AG08396 (cell line): ENCODE data around the gene SUPT5H.

ENCODE experiments used
- DNase-seq: peaks from one replicate; pipeline ENCODE4 v3.0.0; 2012; ENCODE audit warnings: low spot score, mixed read lengths

The SUPT5H gene

DNA sequence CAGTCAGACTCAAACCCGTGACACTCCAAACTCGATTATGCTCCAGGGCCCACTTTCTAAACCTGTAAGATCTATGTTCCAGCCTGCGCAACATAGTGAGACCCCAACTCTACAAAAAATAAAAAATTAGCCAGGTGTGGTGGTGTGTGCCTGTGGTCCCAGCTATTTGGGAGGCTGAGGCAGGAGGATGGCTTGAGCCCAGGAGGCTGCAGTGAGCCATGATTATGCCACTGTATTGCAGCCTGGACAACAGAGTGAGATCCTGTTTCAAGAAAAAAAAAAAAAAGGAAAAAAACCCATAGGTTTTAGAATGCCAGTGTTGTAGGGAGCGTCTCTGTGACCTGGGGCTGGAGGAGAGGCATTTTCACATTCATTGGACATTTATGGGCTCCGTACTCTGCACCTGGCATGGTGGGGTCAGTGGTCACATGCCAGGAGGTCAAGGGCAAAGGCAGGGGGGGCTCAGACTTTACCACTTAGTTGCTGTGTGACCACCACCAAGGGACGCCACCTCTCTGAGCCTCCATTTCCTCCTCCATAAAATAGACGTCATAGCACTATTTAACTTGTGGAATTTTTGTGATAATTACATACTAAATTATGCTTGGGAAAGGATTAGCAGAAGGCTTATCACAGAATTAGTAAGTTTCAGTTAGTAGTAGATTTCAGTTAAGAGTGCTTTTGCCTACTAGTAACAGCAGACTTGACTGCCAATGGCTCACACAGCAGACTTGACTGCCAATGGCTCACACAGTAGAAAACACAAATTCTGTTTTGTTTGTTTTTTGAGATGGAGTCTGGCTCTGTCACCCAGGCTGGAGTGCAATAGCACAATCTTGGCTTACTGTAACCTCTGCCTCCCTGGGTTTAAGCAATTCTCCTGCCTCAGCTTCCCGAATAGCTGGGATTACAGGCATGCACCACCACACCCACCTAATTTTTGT lies 75.4 kb downstream of the SUPT5H start:
- no peak for DNase-seq

DNA sequence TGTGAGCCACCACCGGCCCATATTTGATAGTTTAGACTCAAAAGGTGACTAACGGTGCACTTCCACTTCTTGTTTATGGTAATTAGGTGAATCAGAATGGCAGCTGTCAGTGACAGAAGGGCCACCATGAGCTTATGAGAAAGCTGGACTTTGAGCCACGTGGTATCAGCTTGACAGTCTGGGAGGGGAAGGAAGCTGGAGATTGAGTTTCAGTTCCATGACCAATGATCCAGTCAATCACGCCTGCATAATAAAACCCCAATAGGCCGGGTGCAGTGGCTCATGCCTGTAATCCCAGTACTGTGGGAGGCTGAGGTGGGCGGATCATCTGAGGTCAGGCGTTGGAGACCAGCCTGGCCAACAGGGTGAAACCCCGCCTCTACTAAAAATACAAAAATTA lies 79.1 kb downstream of the SUPT5H start:
- no peak for DNase-seq

DNA sequence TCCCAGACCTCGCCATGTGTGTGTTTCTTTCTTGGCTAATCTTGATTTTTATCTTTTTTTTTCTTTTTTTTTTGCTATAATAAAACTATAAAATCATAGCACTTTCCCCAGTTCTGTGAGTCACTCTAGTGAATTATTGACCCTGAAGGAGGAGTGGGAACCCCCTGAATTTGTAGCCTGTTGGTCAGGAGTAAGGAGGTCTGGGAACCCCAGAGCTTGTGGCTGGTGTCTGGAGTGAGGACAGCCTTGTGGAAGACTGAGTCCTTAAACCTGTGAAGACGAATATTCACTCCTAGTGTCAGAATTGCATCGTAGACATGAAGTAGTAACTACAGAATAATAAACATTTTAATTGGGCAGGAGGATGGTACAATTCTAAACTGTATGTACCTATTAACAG lies 79.8 kb downstream of the SUPT5H start:
- no peak for DNase-seq
